HT1080 (cell line): ENCODE results near the gene C10orf62. TPM values are rescaled to one million over a fixed set of nuclear protein-coding genes. Genes with fewer than 3 reads are reported as not detected.
A peak's percentile ranks its signal among the peaks of the same experiment; 100 is the strongest.
"Not testable (repeated sequence)": the region's sequence is repeated elsewhere in the genome, so short reads cannot be mapped to it uniquely, and the experiment has no call there.

ENCODE experiments used
- DNase-seq: peaks from one replicate; pipeline ENCODE4 v3.0.0-alpha.2; 2015; ENCODE audit warnings: low read depth
- total RNA-seq: library from RNA; depleted of rRNA; stranded (reverse); fragments of >200 nt; shearing (Covaris generic); gene quantifications from 2 replicates; pipeline ENCODE4 v1.2.3, GENCODE V29; 2014; rRNA removed

C10orf62 gene
- total RNA-seq, 1 experiment from 2014 or later = not detected

DNA sequence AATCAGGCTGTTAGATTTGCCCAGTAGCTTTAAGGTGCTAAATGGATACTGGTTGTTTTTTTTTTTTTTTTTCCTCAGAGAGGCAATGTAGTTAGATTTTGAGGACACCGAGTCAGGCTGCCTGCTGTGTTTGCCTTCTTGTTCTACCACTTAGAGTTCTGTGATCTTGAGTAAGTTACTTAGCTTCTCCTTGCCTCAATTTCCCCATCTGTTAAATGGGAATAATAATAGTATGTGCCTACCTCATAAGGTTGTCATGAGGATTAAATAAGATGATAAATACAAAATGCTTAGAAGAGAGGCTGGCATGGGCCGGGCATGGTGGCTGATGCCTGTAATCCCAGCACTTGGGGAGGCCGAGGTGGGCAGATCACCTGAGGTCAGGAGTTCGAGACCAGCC is 29.2 kb downstream of the C10orf62 start:
- DNase-seq = no peak

DNA sequence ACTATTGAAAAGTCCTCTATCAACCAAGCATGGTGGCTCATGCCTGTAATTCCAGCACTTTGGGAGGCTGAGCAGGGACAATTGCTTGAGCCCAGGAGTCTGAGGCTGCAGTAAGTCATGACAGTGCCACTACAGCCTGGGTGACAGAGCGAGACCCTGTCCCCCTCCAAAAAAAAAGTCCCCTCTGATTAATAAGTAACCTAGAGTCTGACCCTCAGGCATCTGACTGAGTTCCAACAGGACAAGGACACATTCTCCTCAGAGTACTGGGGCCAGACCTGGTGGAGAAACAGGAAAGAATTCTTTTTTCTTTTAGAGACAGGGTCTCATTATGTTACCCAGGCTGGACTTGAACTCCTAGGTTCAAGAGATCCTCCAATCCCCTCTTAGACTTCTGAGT is 33.8 kb downstream of the C10orf62 start:
- no peak for DNase-seq

DNA sequence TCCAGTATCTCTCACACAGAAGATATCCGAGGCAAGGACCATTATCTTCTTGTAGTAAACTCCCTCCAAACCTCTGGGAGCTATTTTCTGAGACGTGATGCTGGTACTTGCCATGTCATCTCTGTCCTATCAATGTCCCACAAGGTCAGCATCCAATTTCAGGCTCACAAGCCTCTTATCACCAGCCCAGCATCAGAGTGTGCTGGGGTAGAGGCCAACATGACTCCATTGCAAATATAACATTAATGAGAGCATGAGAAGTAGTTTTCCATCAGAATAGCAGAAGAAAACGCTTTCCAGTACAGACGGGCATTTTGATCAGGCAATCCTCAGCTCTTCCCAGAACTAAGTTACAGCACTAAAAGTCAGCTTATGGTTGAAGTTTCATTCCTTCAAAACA is 38.2 kb downstream of the C10orf62 start:
- no peak for DNase-seq

DNA sequence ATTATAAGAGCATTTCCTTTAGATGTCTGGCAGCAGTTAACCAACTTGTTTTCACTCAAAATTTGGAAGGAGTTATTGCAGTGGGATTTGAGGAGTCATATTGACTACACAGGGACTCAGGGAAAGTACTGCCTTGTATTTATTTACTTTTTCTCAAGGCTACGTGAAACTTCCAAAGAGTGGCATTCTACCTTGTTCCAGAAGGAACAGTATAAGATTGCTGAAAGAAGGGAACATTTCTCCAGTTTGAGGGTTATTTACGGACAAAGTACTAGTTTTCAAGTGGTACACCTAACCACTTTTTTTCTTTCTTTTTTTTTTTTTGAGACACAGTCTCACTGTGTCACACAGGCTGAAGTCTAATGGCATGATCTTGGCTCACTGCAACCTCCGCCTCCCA is 38.7 kb downstream of the C10orf62 start:
- no peak for DNase-seq

DNA sequence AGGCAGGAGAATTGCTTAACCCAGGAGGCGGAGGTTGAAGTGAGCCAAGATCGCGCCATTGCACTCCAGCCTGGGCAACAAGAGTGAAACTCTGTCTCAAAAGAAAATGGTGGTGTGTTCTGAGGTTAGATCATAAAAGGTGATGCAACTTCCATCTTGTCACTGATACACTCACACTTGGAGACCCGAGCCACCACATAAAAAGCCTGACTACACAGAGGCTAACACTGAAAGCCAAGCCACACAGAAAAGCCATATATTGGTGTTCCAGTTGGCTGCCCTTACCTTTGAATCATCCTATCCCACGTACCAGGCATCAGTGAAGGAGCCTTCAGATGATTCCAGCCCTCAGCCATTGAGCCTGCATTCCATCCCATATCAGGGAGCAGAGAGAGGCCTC is 39.8 kb downstream of the C10orf62 start:
- no peak for DNase-seq

DNA sequence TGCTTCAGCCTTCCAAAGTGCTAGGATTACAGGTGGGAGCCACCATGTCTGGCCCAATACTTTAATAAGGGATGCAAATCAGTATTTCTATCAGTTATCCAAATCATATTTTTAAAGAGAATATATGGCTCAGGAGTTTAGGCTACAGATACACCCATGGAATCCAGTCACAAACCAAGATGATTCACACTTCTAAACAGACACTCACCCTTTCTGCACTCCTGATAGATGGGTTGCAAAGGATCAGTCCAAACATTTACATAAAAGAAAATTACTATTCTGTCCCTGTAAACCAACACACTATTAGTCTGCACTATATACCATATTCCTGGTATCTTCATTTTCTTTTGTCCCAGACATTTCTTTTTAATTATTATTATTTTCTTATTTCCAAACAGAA is 41.6 kb downstream of the C10orf62 start:
- no peak for DNase-seq

DNA sequence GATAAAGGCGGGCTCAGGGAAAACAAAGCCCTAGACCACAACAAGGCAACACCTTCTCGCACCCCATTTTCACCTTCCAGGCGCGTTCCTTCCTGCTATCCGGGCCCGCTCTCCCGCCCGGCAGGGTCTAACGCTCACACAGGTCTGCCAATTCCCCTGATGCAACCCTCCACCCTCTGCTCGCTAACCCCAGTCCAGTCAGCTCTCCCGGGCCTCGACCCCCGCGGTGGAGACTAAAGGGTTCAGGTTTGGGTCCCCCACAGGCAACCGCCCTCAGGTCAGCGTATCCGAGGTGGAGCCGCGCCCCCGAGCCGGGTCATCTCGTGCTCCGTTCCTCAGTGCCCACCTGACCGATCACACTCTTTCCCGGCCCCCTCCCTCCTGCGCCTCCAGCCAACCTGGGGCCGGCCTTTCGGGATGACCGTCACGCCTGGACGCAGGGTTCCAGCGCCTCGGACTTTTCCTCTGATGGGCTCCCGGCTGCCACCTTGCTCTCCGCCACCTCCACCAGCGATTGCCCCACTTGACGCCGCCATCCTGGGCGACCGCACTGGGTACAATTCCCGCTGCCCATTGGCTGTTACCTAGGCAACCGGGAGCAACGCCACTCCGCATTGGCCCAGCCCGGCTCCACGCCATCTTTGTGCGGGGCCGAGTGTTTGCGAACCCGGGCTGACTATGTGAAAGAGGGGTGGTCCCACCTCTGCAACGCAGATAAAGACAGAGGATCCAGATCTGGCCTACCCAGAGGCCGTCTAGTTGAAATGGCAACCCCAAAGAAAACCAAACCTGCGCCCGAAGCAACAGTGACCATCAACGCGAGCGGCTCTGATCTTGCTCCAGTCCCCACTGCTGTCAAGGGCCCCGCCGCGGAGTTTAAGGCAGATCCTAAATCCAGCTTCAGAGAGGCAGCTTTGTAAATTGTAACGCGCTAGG is 43.7 kb downstream of the C10orf62 start, which contains the start of gene MORN4:
TSS of gene MORN4 (minus strand) at position 552 of the 936 bp plus-strand sequence. CDS start 13,847 bp downstream, outside the sequence.
- DNase-seq = peak; percentile 89

DNA sequence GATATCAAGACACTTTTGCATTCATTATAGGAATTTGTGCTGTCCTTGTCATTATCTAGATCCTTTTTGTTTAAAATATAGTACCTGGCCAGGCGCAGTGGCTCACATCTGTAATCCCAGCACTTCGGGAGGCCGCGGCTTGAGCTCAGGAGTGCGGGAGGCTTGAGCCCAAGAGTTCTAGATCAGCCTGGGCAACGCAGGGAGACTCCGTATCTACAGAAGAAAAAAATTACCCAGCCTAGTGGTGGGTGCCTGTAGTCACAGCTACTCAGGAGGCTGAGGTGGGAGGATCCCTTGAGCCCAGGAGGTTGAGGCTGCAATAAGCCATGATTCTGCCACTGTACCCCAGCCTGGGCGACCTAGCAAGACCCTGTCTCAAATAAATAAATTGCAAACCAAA is 44.4 kb downstream of the C10orf62 start:
- peak; percentile 39 for DNase-seq

DNA sequence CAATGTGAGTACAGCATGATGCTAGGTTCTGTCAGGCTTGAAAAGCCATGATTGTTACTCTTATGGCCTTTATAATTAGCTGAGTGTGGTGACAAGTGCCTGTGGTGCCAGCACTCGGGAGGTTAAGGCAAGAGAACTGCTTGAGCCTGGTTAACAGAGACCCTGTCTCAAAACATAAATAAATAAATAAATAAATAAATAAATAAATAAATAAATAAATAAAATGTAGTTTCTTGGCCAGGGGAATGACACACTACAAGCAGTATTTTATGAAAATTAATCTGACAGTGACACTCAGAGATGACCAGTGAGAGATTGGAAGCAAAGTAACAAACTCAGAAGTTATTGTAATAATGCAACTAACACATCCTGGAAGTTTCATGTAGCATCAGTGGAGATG is 46.1 kb downstream of the C10orf62 start:
- DNase-seq = no peak

DNA sequence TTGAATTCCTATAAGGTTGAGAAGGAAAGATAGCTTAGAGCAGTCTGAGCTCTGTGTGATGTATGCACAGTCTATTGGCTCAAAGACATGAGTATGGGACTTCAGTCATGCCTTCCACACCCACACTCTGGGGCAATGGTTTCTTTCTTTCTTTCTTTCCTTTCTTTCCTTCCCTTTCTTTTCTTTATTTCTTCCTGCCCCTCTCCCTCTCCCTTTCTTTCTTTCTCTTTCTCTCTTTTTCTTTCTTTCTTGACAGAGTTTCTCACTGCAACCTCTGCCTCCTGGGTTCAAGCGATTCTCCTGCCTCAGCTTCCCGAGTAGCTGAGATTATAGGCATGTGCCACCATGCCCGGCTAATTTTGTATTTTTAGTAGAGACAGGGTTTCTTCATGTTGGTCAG is 49.6 kb downstream of the C10orf62 start:
- DNase-seq = not testable (repeated sequence)

DNA sequence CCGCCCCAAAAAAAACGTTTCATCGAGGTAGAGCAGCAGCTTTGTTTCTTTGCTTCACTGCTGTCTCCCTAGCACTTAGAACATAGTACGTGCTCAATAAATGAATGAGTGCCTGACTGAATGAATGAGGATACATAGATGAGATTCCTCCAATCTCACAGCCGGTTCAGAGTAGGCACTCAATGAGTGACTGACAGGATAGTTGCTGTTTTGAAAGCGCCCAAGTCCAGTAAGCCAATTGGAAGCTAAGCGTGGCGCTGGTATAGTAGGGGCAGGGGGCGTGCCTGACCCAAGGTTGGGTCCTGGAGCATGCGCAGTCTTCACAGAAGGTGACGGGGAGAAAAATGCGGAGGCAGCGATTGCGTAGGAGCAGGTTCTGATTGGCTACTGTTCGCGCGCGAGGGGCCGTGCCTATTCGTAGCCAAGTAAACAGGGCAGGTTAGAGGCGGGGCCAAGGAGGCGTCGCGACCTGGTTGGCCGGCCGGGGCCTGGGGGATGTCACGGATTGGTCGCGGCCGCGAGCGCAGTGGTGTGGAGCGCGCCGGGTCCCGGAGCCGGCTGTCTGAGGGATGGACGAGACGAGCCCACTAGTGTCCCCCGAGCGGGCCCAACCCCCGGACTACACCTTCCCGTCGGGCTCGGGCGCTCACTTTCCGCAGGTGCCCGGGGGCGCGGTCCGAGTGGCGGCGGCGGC is 50.8 kb downstream of the C10orf62 start, which contains the start of gene PI4K2A:
TSS of gene PI4K2A (plus strand) at position 498 of the 694 bp plus-strand sequence. CDS start at position 570, 72 bp downstream.
- DNase-seq = peak; percentile 99

Other genes with a start within 250 kb of the C10orf62 start
- 68.6 and 75.5 TPM in 2 replicates for gene RRP12, start 188.4 kb upstream of the C10orf62 start, total RNA-seq
- gene PGAM1, start 163.5 kb upstream of the C10orf62 start, total RNA-seq = 1,002 and 1,071 TPM in 2 replicates
- 73.4 and 78.3 TPM in 2 replicates for gene EXOSC1, start 143.7 kb upstream of the C10orf62 start, total RNA-seq
- gene ZDHHC16, start 143.5 kb upstream of the C10orf62 start, total RNA-seq = 70.6 and 82.0 TPM in 2 replicates
- gene MMS19, start 91.3 kb upstream of the C10orf62 start, total RNA-seq = 129 and 152 TPM in 2 replicates
- 42.1 and 53.0 TPM in 2 replicates for gene UBTD1, start 90.8 kb upstream of the C10orf62 start, total RNA-seq
- not detected in 2 replicates for gene ANKRD2, start 16.9 kb upstream of the C10orf62 start, total RNA-seq
- 0.53 TPM in 1 of 2 replicates, not detected in the other for gene HOGA1, start 5.3 kb upstream of the C10orf62 start, total RNA-seq
- gene MORN4, start 43.8 kb downstream of the C10orf62 start, total RNA-seq = 1.9 and 3.6 TPM in 2 replicates
- 19.8 and 20.5 TPM in 2 replicates for gene PI4K2A, start 51.0 kb downstream of the C10orf62 start, total RNA-seq
- gene AVPI1, start 97.5 kb downstream of the C10orf62 start, total RNA-seq = 27.4 and 34.9 TPM in 2 replicates
- gene MARVELD1, start 124.0 kb downstream of the C10orf62 start, total RNA-seq = 40.5 and 48.1 TPM in 2 replicates
- 19.4 and 20.9 TPM in 2 replicates for gene ZFYVE27, start 147.4 kb downstream of the C10orf62 start, total RNA-seq
- not detected in 2 replicates for gene SFRP5, start 182.3 kb downstream of the C10orf62 start, total RNA-seq